ENCODE measurements around the gene HTRA3. TPM values are rescaled to one million over a fixed set of nuclear protein-coding genes. Genes with fewer than 3 reads are reported as not detected.

The HTRA3 gene
- total RNA-seq, 1 donor from 2014 or later, result 1.7 TPM

GRCh38 chr4:8278421-8279287, 9.1 kb downstream of the HTRA3 start:
- Mint-ChIP-seq H3K27me3 (ENCODE audit: unreplicated experiment) (peaks cover 10% of the 10 kb centered on the region), H3K4me1 (ENCODE audit: unreplicated experiment) (no peaks in the 10 kb centered on the region), H3K9me3 (ENCODE audit: unreplicated experiment) (no peaks in the 10 kb centered on the region), H3K4me3 (ENCODE audit: unreplicated experiment) (no peak overlapping the region), H3K36me3 (ENCODE audit: low read depth, unreplicated experiment) (no peaks in the 10 kb centered on the region), H3K27ac (ENCODE audit: unreplicated experiment) (no peak overlapping the region)
- DNase-seq (ENCODE audit: low spot score), result no peak
- no peak for TF ChIP-seq CTCF (IDR thresholded peaks at IDR 0.05; ENCODE audit: unreplicated experiment)

DNA sequence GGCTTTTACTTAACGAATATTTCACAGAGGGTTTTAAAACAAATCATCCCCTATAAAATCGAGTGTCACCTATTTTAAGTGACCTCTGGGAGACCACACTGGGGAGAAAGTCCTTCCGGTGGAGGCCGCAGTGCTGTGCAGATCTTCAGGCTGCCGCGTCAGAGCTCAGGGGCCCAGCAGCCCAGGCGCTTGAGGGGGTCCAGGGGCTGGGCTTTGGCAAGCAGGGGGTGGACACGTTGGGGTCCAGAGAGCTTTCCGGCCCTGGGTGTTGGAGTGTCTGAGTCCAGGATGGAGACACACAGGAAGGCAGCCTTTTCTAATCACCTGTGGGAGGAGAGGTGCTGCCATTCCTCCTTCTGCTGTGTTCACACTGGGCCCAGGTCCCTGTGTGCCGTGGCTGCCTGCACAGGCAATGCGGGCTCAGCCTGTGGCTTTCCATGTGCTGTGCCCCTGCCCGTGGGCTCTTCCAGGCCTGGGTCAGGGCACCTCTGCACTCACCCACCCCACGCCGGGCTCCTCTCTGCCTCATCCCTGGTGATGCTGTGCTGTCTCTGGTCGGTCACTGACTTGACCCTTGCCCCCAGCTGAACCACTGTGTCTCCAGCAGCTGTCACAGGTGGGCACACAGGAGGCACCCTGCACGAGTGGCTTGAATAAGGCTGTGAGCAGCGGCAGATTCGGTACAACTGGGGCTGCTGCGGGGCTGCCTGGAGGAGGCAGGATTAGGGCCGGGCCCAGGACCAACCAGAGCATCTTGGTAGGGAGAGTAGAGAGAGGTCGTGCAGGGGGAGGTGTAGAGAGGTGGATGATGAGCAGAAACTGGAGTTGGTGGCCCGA, 10.0 kb downstream of the HTRA3 start:
- no peak overlapping the region for H3K4me3 Mint-ChIP-seq (ENCODE audit: unreplicated experiment)
- peaks cover 6% of the 10 kb centered on the region for H3K27me3 Mint-ChIP-seq (ENCODE audit: unreplicated experiment)
- TF ChIP-seq CTCF (IDR thresholded peaks at IDR 0.05; ENCODE audit: unreplicated experiment), result no peak
- no peaks in the 10 kb centered on the region for H3K4me1 Mint-ChIP-seq (ENCODE audit: unreplicated experiment)
- H3K9me3 Mint-ChIP-seq (ENCODE audit: unreplicated experiment), result no peaks in the 10 kb centered on the region
- no peak for DNase-seq (ENCODE audit: low spot score)
- H3K36me3 Mint-ChIP-seq (ENCODE audit: low read depth, unreplicated experiment), result no peaks in the 10 kb centered on the region
- H3K27ac Mint-ChIP-seq (ENCODE audit: unreplicated experiment), result no peak overlapping the region

DNA sequence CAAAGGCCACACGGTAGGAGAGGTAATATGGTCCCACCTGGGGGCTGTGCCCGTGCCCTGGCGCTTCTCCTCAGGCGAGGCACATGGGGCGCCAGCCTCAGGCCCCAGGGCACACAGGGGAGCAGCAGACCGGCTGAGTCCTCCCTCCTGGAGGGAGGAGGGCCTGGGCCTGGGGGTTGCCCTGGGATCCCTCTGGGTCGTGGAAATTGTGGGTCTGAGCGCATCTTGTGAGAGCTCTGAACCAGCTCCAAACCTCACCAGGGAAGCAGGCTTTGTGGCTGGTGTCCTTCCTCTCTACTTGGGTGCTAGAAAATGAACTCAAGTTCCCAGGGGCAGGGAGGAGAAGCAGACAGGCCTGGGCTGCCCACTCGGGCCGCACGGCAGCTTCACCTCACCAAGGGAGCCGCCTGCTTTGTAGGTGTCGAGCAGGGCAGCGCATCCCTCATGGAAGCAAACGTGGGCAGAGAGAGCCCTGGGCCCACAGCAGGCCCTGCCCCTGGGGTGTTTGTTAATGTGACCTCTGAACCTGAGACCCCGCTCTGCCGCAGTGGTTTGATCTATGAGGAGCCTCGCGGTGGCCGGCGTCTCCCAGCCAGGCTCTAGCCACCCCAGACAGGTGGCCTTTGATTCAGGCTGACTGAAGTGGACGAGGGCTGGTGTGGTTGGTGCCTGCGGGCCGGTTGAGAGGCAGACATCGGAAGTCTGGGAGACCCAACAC, 10.8 kb downstream of the HTRA3 start:
- no peak overlapping the region for H3K27ac Mint-ChIP-seq (ENCODE audit: unreplicated experiment)
- H3K27me3 Mint-ChIP-seq (ENCODE audit: unreplicated experiment), result peaks cover 5% of the 10 kb centered on the region
- no peaks in the 10 kb centered on the region for H3K9me3 Mint-ChIP-seq (ENCODE audit: unreplicated experiment)
- no peak for TF ChIP-seq CTCF (IDR thresholded peaks at IDR 0.05; ENCODE audit: unreplicated experiment)
- no peak for DNase-seq (ENCODE audit: low spot score)
- no peaks in the 10 kb centered on the region for H3K4me1 Mint-ChIP-seq (ENCODE audit: unreplicated experiment)
- no peaks in the 10 kb centered on the region for H3K36me3 Mint-ChIP-seq (ENCODE audit: low read depth, unreplicated experiment)
- no peak overlapping the region for H3K4me3 Mint-ChIP-seq (ENCODE audit: unreplicated experiment)

DNA sequence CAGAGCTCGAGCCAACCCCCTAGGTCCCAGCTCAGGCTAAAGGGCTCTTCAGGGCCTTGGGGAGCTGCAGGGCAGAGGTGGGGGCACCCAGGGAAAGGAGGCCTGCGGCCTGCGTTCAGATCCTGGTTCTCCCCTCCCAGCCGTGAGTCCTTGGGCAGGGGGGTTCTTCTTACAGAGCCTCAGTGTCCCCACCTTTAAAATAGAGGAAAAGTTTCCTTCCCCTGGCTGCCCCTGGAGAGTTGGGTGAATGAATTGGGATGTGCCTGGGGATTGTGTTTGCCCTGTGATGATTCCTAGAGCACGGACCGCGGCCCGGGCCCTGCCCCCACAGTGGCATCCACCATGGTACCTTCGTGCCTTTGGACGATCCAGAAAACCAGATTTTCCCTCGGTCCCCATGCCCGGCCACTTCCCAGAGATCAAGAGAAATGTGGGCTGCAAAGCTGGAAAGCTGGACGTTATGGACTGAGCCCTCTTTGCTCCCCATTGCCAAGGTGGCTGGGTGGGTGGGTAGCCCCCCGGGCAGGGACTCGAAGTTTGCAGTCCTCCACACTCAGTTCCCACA, 11.4 kb downstream of the HTRA3 start:
- H3K9me3 Mint-ChIP-seq (ENCODE audit: unreplicated experiment), result no peaks in the 10 kb centered on the region
- no peaks in the 10 kb centered on the region for H3K36me3 Mint-ChIP-seq (ENCODE audit: low read depth, unreplicated experiment)
- no peak overlapping the region for H3K4me3 Mint-ChIP-seq (ENCODE audit: unreplicated experiment)
- H3K4me1 Mint-ChIP-seq (ENCODE audit: unreplicated experiment), result no peaks in the 10 kb centered on the region
- no peak for DNase-seq (ENCODE audit: low spot score)
- H3K27me3 Mint-ChIP-seq (ENCODE audit: unreplicated experiment), result peaks cover 2% of the 10 kb centered on the region
- H3K27ac Mint-ChIP-seq (ENCODE audit: unreplicated experiment), result no peak overlapping the region
- no peak for TF ChIP-seq CTCF (IDR thresholded peaks at IDR 0.05; ENCODE audit: unreplicated experiment)

Data from endothelial cell (in vitro differentiated cells).